ENCODE measurements around the gene CDK17.

GRCh38 chr12:96228566-96229248 is 171.5 kb downstream of the CDK17 start:
- TF ChIP-seq CTCF (IDR thresholded peaks at IDR 0.05) (no peak), POLR2A (IDR thresholded peaks at IDR 0.05) (no peak)

All from thyroid gland (tissue), 4 donors.